Hepatocyte (in vitro differentiated cells): ENCODE measurements around the gene FLOT2. TPM values are rescaled to one million over a fixed set of nuclear protein-coding genes. Genes with fewer than 3 reads are reported as not detected.

ENCODE experiments used
- DNase-seq: peaks from one replicate; pipeline ENCODE4 v3.0.0-alpha.2; 2016; ENCODE audit warnings: low spot score
- H2AFZ ChIP-seq: fragments of 200-600 bp; sonication (generic); 2 replicates; pipeline ENCODE4 v1.6.0; 2016; ENCODE audit warnings: antibody characterized with exemption, mild to moderate bottlenecking
- H3K27ac ChIP-seq: fragments of 200-600 bp; sonication (generic); 2 replicates; pipeline ENCODE4 v1.5.1; 2016; ENCODE audit warnings: mild to moderate bottlenecking
- H3K27me3 ChIP-seq: fragments of 200-600 bp; sonication (generic); 2 replicates; pipeline ENCODE4 v1.6.1; 2016
- H3K36me3 ChIP-seq: fragments of 200-600 bp; sonication (generic); replicated peaks from 2 replicates; pipeline ENCODE4 v1.5.1; 2016; ENCODE audit warnings: low read depth; ENCODE audit not compliant: insufficient read depth
- H3K4me1 ChIP-seq: fragments of 200-600 bp; sonication (generic); 2 replicates; pipeline ENCODE4 v1.5.1; 2016; ENCODE audit warnings: mild to moderate bottlenecking, moderate library complexity; ENCODE audit not compliant: insufficient read depth
- H3K4me2 ChIP-seq: fragments of 200-600 bp; sonication (generic); 2 replicates; pipeline ENCODE4 v1.6.0; 2016
- H3K4me3 ChIP-seq: fragments of 200-600 bp; sonication (generic); 2 replicates; pipeline ENCODE4 v1.5.1; 2016; ENCODE audit warnings: mild to moderate bottlenecking
- H3K79me2 ChIP-seq: fragments of 200-600 bp; sonication (generic); 2 replicates; pipeline ENCODE4 v1.6.0; 2017; ENCODE audit warnings: mild to moderate bottlenecking
- H3K9me2 ChIP-seq: fragments of 200-600 bp; sonication (generic); replicated peaks from 2 replicates; pipeline ENCODE4 v1.6.0; 2017; ENCODE audit warnings: mild to moderate bottlenecking; ENCODE audit not compliant: insufficient read depth
- H3K9me3 ChIP-seq: fragments of 200-600 bp; sonication (generic); 2 replicates; pipeline ENCODE4 v1.5.1; 2016; ENCODE audit warnings: low read depth, mild to moderate bottlenecking
- H4K20me1 ChIP-seq: fragments of 200-600 bp; sonication (generic); 2 replicates; pipeline ENCODE4 v1.6.0; 2016; ENCODE audit warnings: mild to moderate bottlenecking; ENCODE audit not compliant: insufficient read depth, poor library complexity, severe bottlenecking
- CTCF ChIP-seq: fragments of 200-600 bp; sonication (generic); IDR thresholded peaks from 2 replicates; pipeline ENCODE4 v1.5.1; 2016; ENCODE audit warnings: antibody characterized with exemption, mild to moderate bottlenecking; ENCODE audit not compliant: poor library complexity
- EZH2 ChIP-seq: fragments of 200-600 bp; sonication (generic); IDR thresholded peaks from 2 replicates; pipeline ENCODE4 v1.6.1; 2016; ENCODE audit warnings: antibody characterized with exemption, mild to moderate bottlenecking, borderline replicate concordance
- EZH2phosphoT487 ChIP-seq: fragments of 200-600 bp; sonication (generic); IDR thresholded peaks from one replicate; pipeline ENCODE4 v1.6.1; 2018; ENCODE audit warnings: antibody characterized with exemption, mild to moderate bottlenecking, low read depth, moderate library complexity; ENCODE audit not compliant: unreplicated experiment, severe bottlenecking
- WGBS: methylation state at CpG from one replicate; pipeline ENCODE4 v1.1.6; 2016; ENCODE audit warnings: low lambda C conversion rate; ENCODE audit errors: missing lambda C conversion rate; 5-methylcytosine and 5-hydroxymethylcytosine counted together
- polyA plus RNA-seq: library from polyadenylated mRNA; unstranded; fragments of >200 nt; fragmentation: Nextera tagmentation; extraction: Ambion mirVana; gene quantifications from 2 replicates; pipeline ENCODE4 v1.2.1, GENCODE V29; 2016
- total RNA-seq: library from RNA; depleted of rRNA; stranded (reverse); fragments of >200 nt; gene quantifications from 2 replicates; pipeline ENCODE4 v1.2.3, GENCODE V29; 2014

FLOT2 gene
- total and polyA plus RNA-seq, 2 experiments from 2014 or later = 42.0 to 64.0 TPM

- H3K4me3 ChIP-seq = no peak overlapping the region
- no peak overlapping the region for H3K27ac ChIP-seq
- TF ChIP-seq EZH2 = no peak
- no peak for TF ChIP-seq EZH2phosphoT487
- TF ChIP-seq CTCF = no peak
- no peaks in the 10 kb centered on the region for H3K27me3 ChIP-seq
- no peak for DNase-seq
- H4K20me1 ChIP-seq = no peaks in the 10 kb centered on the region
- WGBS = 75% methylated on average over 1 of the region's 1 CpG
- H3K9me2 ChIP-seq = no peaks in the 10 kb centered on the region
- H3K4me2 ChIP-seq = no peak overlapping the region
- H3K79me2 ChIP-seq = no peaks in the 10 kb centered on the region
- H3K4me1 ChIP-seq = no peaks in the 10 kb centered on the region
- H3K9me3 ChIP-seq = no peaks in the 10 kb centered on the region
- H3K36me3 ChIP-seq = no peaks in the 10 kb centered on the region
- no peak overlapping the region for H2AFZ ChIP-seq
Observed at GRCh38 chr17:28875848-28876550, 21.5 kb downstream of the FLOT2 start.

- WGBS = 93% methylated on average over 3 of the region's 3 CpGs
Observed at GRCh38 chr17:28874750-28875149, 22.8 kb downstream of the FLOT2 start.

GRCh38 chr17:28873839-28874238 lies 23.7 kb downstream of the FLOT2 start:
- H2AFZ ChIP-seq = no peak overlapping the region
- no peaks in the 10 kb centered on the region for H3K27me3 ChIP-seq
- no peak for DNase-seq
- H3K4me1 ChIP-seq = no peaks in the 10 kb centered on the region
- no peak overlapping the region for H3K4me2 ChIP-seq
- H3K4me3 ChIP-seq = no peak overlapping the region
- WGBS = 85% methylated on average over 7 of the region's 7 CpGs
- H4K20me1 ChIP-seq = no peaks in the 10 kb centered on the region
- no peak for TF ChIP-seq EZH2
- no peak for TF ChIP-seq EZH2phosphoT487
- TF ChIP-seq CTCF = no peak
- H3K27ac ChIP-seq = no peak overlapping the region
- H3K9me3 ChIP-seq = no peaks in the 10 kb centered on the region
- no peaks in the 10 kb centered on the region for H3K79me2 ChIP-seq
- no peaks in the 10 kb centered on the region for H3K36me3 ChIP-seq
- H3K9me2 ChIP-seq = no peaks in the 10 kb centered on the region

More at GRCh38 chr17:28874750-28875149, 22.8 kb downstream of the FLOT2 start:
- Histone ChIP-seq H3K4me2 (no peak overlapping the region), H2AFZ (no peak overlapping the region), H3K9me3 (no peaks in the 10 kb centered on the region), H3K9me2 (no peaks in the 10 kb centered on the region), H3K4me3 (no peak overlapping the region), H3K4me1 (no peaks in the 10 kb centered on the region), H3K27ac (no peak overlapping the region), H4K20me1 (no peaks in the 10 kb centered on the region), H3K27me3 (no peaks in the 10 kb centered on the region), H3K36me3 (no peaks in the 10 kb centered on the region), H3K79me2 (no peaks in the 10 kb centered on the region)
- no peak for DNase-seq
- TF ChIP-seq CTCF (no peak), EZH2phosphoT487 (no peak), EZH2 (no peak)

- no peak overlapping the region for H3K4me3 ChIP-seq
- no peaks in the 10 kb centered on the region for H3K79me2 ChIP-seq
- no peak overlapping the region for H3K27ac ChIP-seq
- 81% methylated on average over 6 of the region's 6 CpGs for WGBS
- no peak for TF ChIP-seq EZH2
- TF ChIP-seq CTCF = no peak
- TF ChIP-seq EZH2phosphoT487 = no peak
- H3K9me3 ChIP-seq = no peaks in the 10 kb centered on the region
- H4K20me1 ChIP-seq = no peaks in the 10 kb centered on the region
- no peak overlapping the region for H2AFZ ChIP-seq
- H3K9me2 ChIP-seq = no peaks in the 10 kb centered on the region
- H3K4me1 ChIP-seq = no peaks in the 10 kb centered on the region
- no peak for DNase-seq
- no peaks in the 10 kb centered on the region for H3K36me3 ChIP-seq
- H3K27me3 ChIP-seq = no peaks in the 10 kb centered on the region
- no peak overlapping the region for H3K4me2 ChIP-seq
Observed at GRCh38 chr17:28871056-28871579, 26.4 kb downstream of the FLOT2 start.
